ENCODE results near the gene PRKAG2. TPM values are rescaled to one million over a fixed set of nuclear protein-coding genes. Genes with fewer than 3 reads are reported as not detected.

Gene PRKAG2
- total RNA-seq, 1 experiment from 2014 or later = 23.9 TPM

DNA sequence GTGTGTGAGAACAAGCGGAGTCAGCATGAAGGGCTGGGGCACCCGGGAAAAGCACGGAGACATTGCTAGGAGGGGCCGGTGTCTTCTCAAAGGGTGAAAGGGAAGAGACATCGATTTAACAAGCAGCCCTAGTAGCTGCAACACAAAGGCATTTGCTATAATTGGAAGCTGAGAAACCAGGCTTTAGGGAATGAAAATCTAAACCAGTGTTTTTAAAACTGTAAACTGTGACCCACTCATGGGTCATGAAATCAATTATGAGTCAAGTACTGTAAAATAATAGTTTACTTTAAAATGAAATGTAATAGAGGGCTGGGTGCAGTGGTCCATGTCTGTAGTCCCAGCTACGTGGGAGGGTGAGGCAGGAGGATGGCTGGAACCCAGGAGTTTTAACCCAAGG is 228.5 kb downstream of the PRKAG2 start:
- ATAC-seq (peak; percentile 81), DNase-seq (peak; percentile 71)
- Histone ChIP-seq H3K4me1 (ENCODE audit: insufficient read depth, low read length) (peaks cover 36% of the 10 kb centered on the region), H3K27ac (ENCODE audit: low read length) (peak overlapping the region; percentile 81), H3F3A (ENCODE audit: low read length, unreplicated experiment) (no peaks in the 10 kb centered on the region), H2AFZ (ENCODE audit: low read length) (0 out of 2 replicates have a peak overlapping the region, but pooled peaks have one; percentile 33), H3K79me2 (ENCODE audit: low read length) (no peaks in the 10 kb centered on the region), H3K9me2 (replicated peaks; ENCODE audit: low read length) (no peaks in the 10 kb centered on the region), H4K20me1 (ENCODE audit: low read length) (no peaks in the 10 kb centered on the region), H3K4me2 (ENCODE audit: low read length) (peak overlapping the region; percentile 65), H3K36me3 (ENCODE audit: low read depth, low read length) (peaks cover 4% of the 10 kb centered on the region; the same call in 1 of the 2 replicates), H3K4me3 (ENCODE audit: low read length) (no peak overlapping the region), H3K27me3 (ENCODE audit: low read length) (no peaks in the 10 kb centered on the region), H3K9me3 (ENCODE audit: low read length) (no peaks in the 10 kb centered on the region), H3K9ac (ENCODE audit: low read length) (no peak overlapping the region)
- ChIA-PET POLR2A (ENCODE audit: unreplicated experiment) (interaction anchor here (0.7 to 1.0 kb wide), 3 partner anchors 15 to 17 kb away, joined by 3 read pairs; no protein-coding TSS in a partner anchor), CTCF (interaction anchor here (0.6 kb wide), 1 partner anchor 37 kb away, joined by 3 read pairs; no protein-coding TSS in a partner anchor)
- intact Hi-C loops (cut with micrococcal nuclease) = no loop called here
- no peak for TF ChIP-seq CTCF (conservative IDR thresholded peaks at IDR 0.05; ENCODE audit: low read depth, low read length)
- TF ChIP-seq EZH2phosphoT487 (IDR thresholded peaks at IDR 0.05; ENCODE audit: borderline replicate concordance, low read length) = no peak
- no peak for TF ChIP-seq EZH2 (IDR thresholded peaks at IDR 0.05; ENCODE audit: low read length, unreplicated experiment)
- no TSS peak for BruUV-seq (replicated peaks)

GRCh38 chr7:151647874-151648273 is 229.0 kb downstream of the PRKAG2 start:
- intact Hi-C loops (cut with micrococcal nuclease) = no loop called here

More at GRCh38 chr7:151647874-151648273, 229.0 kb downstream of the PRKAG2 start:
- ATAC-seq = no peak
- H3K36me3 ChIP-seq (ENCODE audit: low read depth, low read length) = peaks cover 4% of the 10 kb centered on the region; the same call in 1 of the 2 replicates
- no peaks in the 10 kb centered on the region for H3K9me2 ChIP-seq (replicated peaks; ENCODE audit: low read length)
- no peak overlapping the region for H3K4me3 ChIP-seq (ENCODE audit: low read length)
- no peaks in the 10 kb centered on the region for H3K79me2 ChIP-seq (ENCODE audit: low read length)
- TF ChIP-seq CTCF (conservative IDR thresholded peaks at IDR 0.05; ENCODE audit: low read depth, low read length) (no peak), EZH2phosphoT487 (IDR thresholded peaks at IDR 0.05; ENCODE audit: borderline replicate concordance, low read length) (no peak), EZH2 (IDR thresholded peaks at IDR 0.05; ENCODE audit: low read length, unreplicated experiment) (no peak)
- H3K9ac ChIP-seq (ENCODE audit: low read length) = no peak overlapping the region
- no peaks in the 10 kb centered on the region for H3K9me3 ChIP-seq (ENCODE audit: low read length)
- H3F3A ChIP-seq (ENCODE audit: low read length, unreplicated experiment) = no peaks in the 10 kb centered on the region
- peaks cover 36% of the 10 kb centered on the region for H3K4me1 ChIP-seq (ENCODE audit: insufficient read depth, low read length)
- BruUV-seq (replicated peaks) = no TSS peak
- no peaks in the 10 kb centered on the region for H4K20me1 ChIP-seq (ENCODE audit: low read length)
- no peak for DNase-seq
- H3K27ac ChIP-seq (ENCODE audit: low read length) = peak overlapping the region; percentile 81
- no peak overlapping the region for H2AFZ ChIP-seq (ENCODE audit: low read length)
- POLR2A ChIA-PET (ENCODE audit: unreplicated experiment) = interaction anchor here (0.7 to 1.0 kb wide), 3 partner anchors 15 to 16 kb away, joined by 3 read pairs; no protein-coding TSS in a partner anchor
- H3K4me2 ChIP-seq (ENCODE audit: low read length) = peak overlapping the region; percentile 65
- CTCF ChIA-PET = interaction anchor here (0.6 kb wide), 1 partner anchor 38 kb away, joined by 3 read pairs; no protein-coding TSS in a partner anchor
- H3K27me3 ChIP-seq (ENCODE audit: low read length) = no peaks in the 10 kb centered on the region

Data from PC-3 (cell line).